DND-41 (cell line): Measurements from ENCODE around the gene GNB3.
"Not testable (repeated sequence)": the region's sequence is repeated elsewhere in the genome, so short reads cannot be mapped to it uniquely, and the experiment has no call there.

Experiments
- ATAC-seq: fragments of 200-7000 bp; cut with Tn5 transposase; 3 replicates; pipeline ENCODE4 v1.9.1; 2021; ENCODE audit warnings: low read depth; ENCODE audit not compliant: insufficient read depth
- DNase-seq: peaks from one replicate; pipeline ENCODE4 v3.0.0-alpha.2; 2020
- H2AFZ ChIP-seq: 2 replicates; pipeline ENCODE4 v1.6.0; 2012; ENCODE audit warnings: low read depth, low read length
- H3K27ac ChIP-seq: 2 replicates; pipeline ENCODE4 v1.5.1; 2012; ENCODE audit warnings: low read length, inconsistent platforms
- H3K27me3 ChIP-seq: fragments of 200-600 bp; sonication (generic); 2 replicates; pipeline ENCODE4 v1.6.0; 2012; ENCODE audit warnings: low read length, mild to moderate bottlenecking, inconsistent platforms; ENCODE audit not compliant: insufficient read depth, poor library complexity
- H3K36me3 ChIP-seq: 2 replicates; pipeline ENCODE4 v1.5.1; 2012; ENCODE audit warnings: low read length, inconsistent platforms; ENCODE audit not compliant: insufficient read depth
- H3K4me1 ChIP-seq: 2 replicates; pipeline ENCODE4 v1.5.1; 2012; ENCODE audit warnings: mild to moderate bottlenecking, low read length; ENCODE audit not compliant: insufficient read depth
- H3K4me2 ChIP-seq: 2 replicates; pipeline ENCODE4 v1.6.0; 2012; ENCODE audit warnings: mild to moderate bottlenecking, moderate library complexity, low read length, inconsistent platforms; ENCODE audit not compliant: insufficient read depth
- H3K4me3 ChIP-seq, 2 experiments: fragments of 200-600 bp in 1 of 2; shearing (Covaris generic) in 1 of 2; 2 replicates each; pipeline ENCODE4 v1.5.1; 2012 to 2016; ENCODE audit warnings: inconsistent platforms in 2 of 2, low read length in 2 of 2, mild to moderate bottlenecking in 2 of 2, low read depth in 1 of 2, moderate library complexity in 1 of 2
- H3K79me2 ChIP-seq: 2 replicates; pipeline ENCODE4 v1.6.0; 2012; ENCODE audit warnings: low read length, inconsistent platforms; ENCODE audit not compliant: insufficient read depth
- H3K9ac ChIP-seq: 2 replicates; pipeline ENCODE4 v1.6.0; 2012; ENCODE audit warnings: low read depth, mild to moderate bottlenecking, inconsistent platforms, low read length, moderate library complexity
- H3K9me3 ChIP-seq: 2 replicates; pipeline ENCODE4 v1.5.1; 2012; ENCODE audit warnings: low read length, moderate library complexity, mild to moderate bottlenecking, inconsistent platforms; ENCODE audit not compliant: insufficient read depth, severe bottlenecking
- H4K20me1 ChIP-seq: 2 replicates; pipeline ENCODE4 v1.6.0; 2012; ENCODE audit warnings: low read length; ENCODE audit not compliant: insufficient read depth
- EZH2 ChIP-seq: IDR thresholded peaks from 3 replicates; pipeline ENCODE4 v1.6.1; 2012; ENCODE audit warnings: borderline replicate concordance, low read depth, mild to moderate bottlenecking, moderate library complexity, low read length, inconsistent platforms; ENCODE audit not compliant: severe bottlenecking
- TF ChIP-seq, protein P1 (sequence below): IDR thresholded peaks from 2 replicates; pipeline ENCODE4 v1.5.1; 2012; ENCODE audit warnings: borderline replicate concordance, low read length, moderate library complexity, mild to moderate bottlenecking; ENCODE audit not compliant: poor library complexity, severe bottlenecking; ENCODE audit errors: extremely low read depth

GNB3 gene

DNA sequence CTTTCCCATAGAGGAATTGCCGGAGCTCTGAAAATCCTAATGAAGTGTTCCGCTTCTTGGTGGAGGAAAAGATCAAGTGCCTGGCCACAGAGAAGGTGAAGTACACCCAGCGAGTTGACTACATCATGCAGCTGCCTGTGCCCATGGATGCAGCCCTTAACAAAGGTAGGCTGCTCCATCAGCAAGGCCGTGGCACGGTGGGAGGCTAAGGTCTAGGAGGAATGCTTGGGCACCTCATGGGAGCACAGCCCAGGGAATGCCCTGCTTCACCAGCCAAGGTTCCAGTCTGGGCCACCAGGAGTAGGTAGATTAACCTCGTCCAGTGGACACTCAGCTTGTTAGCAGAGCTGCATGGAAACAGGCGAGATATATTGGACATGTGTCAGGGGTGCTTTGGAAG lies 20.2 kb downstream of the GNB3 start:
- ATAC-seq (no peak), DNase-seq (no peak)
- H3K27me3 ChIP-seq = no peaks in the 10 kb centered on the region
- H2AFZ ChIP-seq = no peak overlapping the region
- H3K9me3 ChIP-seq = no peaks in the 10 kb centered on the region
- no peak overlapping the region for H3K9ac ChIP-seq
- H3K4me3 ChIP-seq = no peak overlapping the region
- H3K36me3 ChIP-seq = peaks cover 96% of the 10 kb centered on the region
- TF ChIP-seq, protein P1, sequence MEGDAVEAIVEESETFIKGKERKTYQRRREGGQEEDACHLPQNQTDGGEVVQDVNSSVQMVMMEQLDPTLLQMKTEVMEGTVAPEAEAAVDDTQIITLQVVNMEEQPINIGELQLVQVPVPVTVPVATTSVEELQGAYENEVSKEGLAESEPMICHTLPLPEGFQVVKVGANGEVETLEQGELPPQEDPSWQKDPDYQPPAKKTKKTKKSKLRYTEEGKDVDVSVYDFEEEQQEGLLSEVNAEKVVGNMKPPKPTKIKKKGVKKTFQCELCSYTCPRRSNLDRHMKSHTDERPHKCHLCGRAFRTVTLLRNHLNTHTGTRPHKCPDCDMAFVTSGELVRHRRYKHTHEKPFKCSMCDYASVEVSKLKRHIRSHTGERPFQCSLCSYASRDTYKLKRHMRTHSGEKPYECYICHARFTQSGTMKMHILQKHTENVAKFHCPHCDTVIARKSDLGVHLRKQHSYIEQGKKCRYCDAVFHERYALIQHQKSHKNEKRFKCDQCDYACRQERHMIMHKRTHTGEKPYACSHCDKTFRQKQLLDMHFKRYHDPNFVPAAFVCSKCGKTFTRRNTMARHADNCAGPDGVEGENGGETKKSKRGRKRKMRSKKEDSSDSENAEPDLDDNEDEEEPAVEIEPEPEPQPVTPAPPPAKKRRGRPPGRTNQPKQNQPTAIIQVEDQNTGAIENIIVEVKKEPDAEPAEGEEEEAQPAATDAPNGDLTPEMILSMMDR = no peak
- no peak overlapping the region for H3K4me2 ChIP-seq
- H4K20me1 ChIP-seq = peaks cover 3% of the 10 kb centered on the region; the same call in 1 of the 2 replicates
- no peak overlapping the region for H3K27ac ChIP-seq
- H3K4me1 ChIP-seq = no peaks in the 10 kb centered on the region
- 0 out of 2 replicates have a peak, but pooled peaks cover under 1% of the 10 kb centered on the region for H3K79me2 ChIP-seq

- Histone ChIP-seq H3K27ac (no peak overlapping the region), H3K9ac (no peak overlapping the region), H3K4me2 (no peak overlapping the region), H3K27me3 (no peaks in the 10 kb centered on the region), H3K4me1 (peaks cover 1% of the 10 kb centered on the region; the same call in 1 of the 2 replicates), H4K20me1 (peaks cover 2% of the 10 kb centered on the region; the same call in 1 of the 2 replicates), H3K4me3 (no peak overlapping the region), H3K36me3 (peaks cover 95% of the 10 kb centered on the region), H3K79me2 (no peaks in the 10 kb centered on the region), H3K9me3 (no peaks in the 10 kb centered on the region), H2AFZ (no peak overlapping the region)
- ATAC-seq (no peak), DNase-seq (no peak)
- TF ChIP-seq EZH2 = no peak
- TF ChIP-seq, protein P1 = no peak
Observed at GRCh38 chr12:6861391-6861790, 20.7 kb downstream of the GNB3 start.

- no peak overlapping the region for H3K4me2 ChIP-seq
- no peaks in the 10 kb centered on the region for H3K27me3 ChIP-seq
- no peak overlapping the region for H3K9ac ChIP-seq
- H3K36me3 ChIP-seq = peaks cover 83% of the 10 kb centered on the region
- H3K4me3 ChIP-seq = no peak overlapping the region
- H3K4me1 ChIP-seq = peaks cover 9% of the 10 kb centered on the region
- ATAC-seq (no peak), DNase-seq (no peak)
- peaks cover 5% of the 10 kb centered on the region; the same call in 1 of the 2 replicates for H4K20me1 ChIP-seq
- no peak overlapping the region for H3K27ac ChIP-seq
- TF ChIP-seq, protein P1 = no peak
- TF ChIP-seq EZH2 = no peak
- H3K9me3 ChIP-seq = no peaks in the 10 kb centered on the region
- H3K79me2 ChIP-seq = peaks cover 7% of the 10 kb centered on the region
- H2AFZ ChIP-seq = no peak overlapping the region
Observed at GRCh38 chr12:6863033-6863432, 22.3 kb downstream of the GNB3 start.

- no peak for DNase-seq
- H3K9ac ChIP-seq = no peak overlapping the region
- no peaks in the 10 kb centered on the region for H3K9me3 ChIP-seq
- TF ChIP-seq, protein P1 = no peak
- no peak for TF ChIP-seq EZH2
- H3K27ac ChIP-seq = no peak overlapping the region
- H3K4me1 ChIP-seq = peaks cover 17% of the 10 kb centered on the region
- no peak for ATAC-seq
- no peak overlapping the region for H3K4me3 ChIP-seq
- peaks cover 12% of the 10 kb centered on the region for H4K20me1 ChIP-seq
- H3K79me2 ChIP-seq = peaks cover 15% of the 10 kb centered on the region
- peaks cover 83% of the 10 kb centered on the region for H3K36me3 ChIP-seq
- H2AFZ ChIP-seq = no peak overlapping the region
- no peaks in the 10 kb centered on the region for H3K27me3 ChIP-seq
- H3K4me2 ChIP-seq = no peak overlapping the region
Observed at GRCh38 chr12:6863586-6864321, 23.0 kb downstream of the GNB3 start.

DNA sequence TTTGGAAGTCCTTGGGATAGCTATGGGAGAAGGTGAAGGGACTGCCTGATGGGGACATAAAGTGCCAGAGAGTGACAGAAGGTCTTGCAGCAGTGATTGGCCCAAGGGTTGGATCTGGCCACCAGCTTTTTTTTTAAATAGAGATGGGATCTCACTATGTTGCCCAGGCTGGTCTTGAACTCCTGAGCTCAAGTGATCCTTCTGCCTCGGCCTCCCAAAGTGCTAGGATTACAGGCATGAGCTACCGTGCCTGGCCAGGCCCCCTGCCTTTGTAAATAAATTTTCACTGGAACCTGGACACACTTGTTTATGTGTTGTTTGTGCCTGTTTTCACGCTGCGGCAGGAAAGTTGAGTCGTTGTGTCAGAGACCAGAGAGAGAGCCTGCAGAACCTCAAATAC lies 24.6 kb downstream of the GNB3 start:
- peaks cover 85% of the 10 kb centered on the region for H3K36me3 ChIP-seq
- not testable (repeated sequence) for H3K9me3 ChIP-seq, H3K4me3 ChIP-seq, H3K27ac ChIP-seq, H2AFZ ChIP-seq, H3K9ac ChIP-seq, ATAC-seq, DNase-seq, H3K4me2 ChIP-seq, H3K27me3 ChIP-seq
- peaks cover 32% of the 10 kb centered on the region for H3K4me1 ChIP-seq
- H3K79me2 ChIP-seq = peaks cover 30% of the 10 kb centered on the region
- H4K20me1 ChIP-seq = peaks cover 28% of the 10 kb centered on the region
